Measurements from ENCODE around the gene TAX1BP1. TPM values are rescaled to one million over a fixed set of nuclear protein-coding genes. Genes with fewer than 3 reads are reported as not detected.

TAX1BP1 gene
- polyA plus RNA-seq, 2 donors = 86.8 to 113 TPM

DNA sequence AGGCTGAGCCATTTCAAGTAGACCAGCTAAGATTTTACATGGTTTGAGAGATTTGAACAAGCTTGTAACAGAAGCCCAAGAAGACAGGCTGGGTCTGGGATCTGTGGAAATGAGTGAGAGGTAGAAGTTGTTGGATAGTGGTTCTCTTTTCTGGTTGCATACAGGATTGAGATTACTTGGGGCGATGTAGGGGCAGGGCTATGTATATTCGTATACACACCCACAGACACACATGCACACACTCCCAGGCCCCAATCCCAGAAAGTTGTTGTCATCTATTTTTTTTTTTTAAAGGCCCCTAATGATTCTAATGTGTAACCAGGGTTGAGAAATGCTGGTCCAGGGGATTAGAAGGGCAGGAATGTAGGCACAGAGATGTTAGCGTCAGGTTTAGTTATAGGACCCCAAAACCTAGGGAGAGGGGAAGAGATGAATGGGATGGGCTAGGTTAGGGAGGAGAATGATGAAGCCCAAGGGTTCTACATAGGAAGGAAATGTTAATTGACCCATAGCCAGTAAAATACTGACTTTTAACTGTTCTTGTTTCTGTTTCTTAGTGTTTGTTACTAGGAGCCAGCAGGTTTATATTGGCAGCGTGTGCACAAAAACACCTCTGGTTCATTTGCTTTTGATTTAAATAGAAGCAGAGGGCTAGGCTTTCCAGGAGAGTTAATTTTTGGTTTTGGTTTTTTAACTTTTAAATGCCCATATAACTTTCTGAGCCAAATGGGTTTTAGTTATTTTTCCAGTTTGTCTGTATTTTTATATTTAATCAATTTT is 7.8 kb downstream of the TAX1BP1 start:
- WGBS, 2 donors = 76 to 82% methylated on average over 4 of the region's 4 CpGs
- Histone ChIP-seq H3K9me3 (ENCODE audit: control insufficient read depth in 2 of 2, insufficient read depth in 1 of 2, low read depth in 1 of 2, low read length in 1 of 2) (no peaks in the 10 kb centered on the region), H3K27me3 (ENCODE audit: control insufficient read depth in 1 of 2, insufficient read depth in 2 of 2, low read length in 2 of 2) (no peaks in the 10 kb centered on the region), H3K36me3 (ENCODE audit: control insufficient read depth in 2 of 2, insufficient read depth in 2 of 2, low read length in 1 of 2) (no peaks in the 10 kb centered on the region), H3K27ac (ENCODE audit: low read depth in 2 of 2, low read length in 1 of 2) (no peak overlapping the region), H3K4me3 (ENCODE audit: low read depth in 1 of 2, low read length in 2 of 2) (no peak overlapping the region), H3K4me1 (ENCODE audit: control insufficient read depth in 2 of 2, insufficient read depth in 2 of 2, low read length in 1 of 2) (no peaks in the 10 kb centered on the region)

DNA sequence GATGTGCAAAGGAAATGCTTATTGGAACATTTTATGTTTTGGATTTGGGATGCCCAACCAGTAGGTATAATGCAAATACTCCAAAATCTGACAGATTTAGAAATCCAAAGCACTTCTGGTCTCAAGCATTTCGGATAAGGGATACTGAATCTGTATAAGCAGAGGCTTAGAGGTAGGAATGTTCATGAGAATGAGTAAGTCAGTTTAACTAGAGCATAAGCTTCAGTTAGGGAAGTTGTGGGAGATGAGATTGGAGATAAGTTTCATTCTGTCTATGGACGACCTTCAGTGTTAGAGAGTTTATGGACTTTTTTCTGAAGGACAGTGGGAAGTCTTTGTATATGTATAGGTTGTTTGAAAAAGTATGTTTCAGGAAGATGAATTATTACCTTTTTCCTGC is 10.4 kb downstream of the TAX1BP1 start:
- Histone ChIP-seq H3K27me3 (ENCODE audit: control insufficient read depth in 1 of 2, insufficient read depth in 2 of 2, low read length in 2 of 2) (no peaks in the 10 kb centered on the region), H3K4me1 (ENCODE audit: control insufficient read depth in 2 of 2, insufficient read depth in 2 of 2, low read length in 1 of 2) (no peaks in the 10 kb centered on the region), H3K36me3 (ENCODE audit: control insufficient read depth in 2 of 2, insufficient read depth in 2 of 2, low read length in 1 of 2) (no peaks in the 10 kb centered on the region), H3K9me3 (ENCODE audit: control insufficient read depth in 2 of 2, insufficient read depth in 1 of 2, low read depth in 1 of 2, low read length in 1 of 2) (no peaks in the 10 kb centered on the region), H3K27ac (ENCODE audit: low read depth in 2 of 2, low read length in 1 of 2) (no peak overlapping the region), H3K4me3 (ENCODE audit: low read depth in 1 of 2, low read length in 2 of 2) (no peak overlapping the region)
- WGBS, 2 donors = 88 to 89% methylated on average over 2 of the region's 2 CpGs

DNA sequence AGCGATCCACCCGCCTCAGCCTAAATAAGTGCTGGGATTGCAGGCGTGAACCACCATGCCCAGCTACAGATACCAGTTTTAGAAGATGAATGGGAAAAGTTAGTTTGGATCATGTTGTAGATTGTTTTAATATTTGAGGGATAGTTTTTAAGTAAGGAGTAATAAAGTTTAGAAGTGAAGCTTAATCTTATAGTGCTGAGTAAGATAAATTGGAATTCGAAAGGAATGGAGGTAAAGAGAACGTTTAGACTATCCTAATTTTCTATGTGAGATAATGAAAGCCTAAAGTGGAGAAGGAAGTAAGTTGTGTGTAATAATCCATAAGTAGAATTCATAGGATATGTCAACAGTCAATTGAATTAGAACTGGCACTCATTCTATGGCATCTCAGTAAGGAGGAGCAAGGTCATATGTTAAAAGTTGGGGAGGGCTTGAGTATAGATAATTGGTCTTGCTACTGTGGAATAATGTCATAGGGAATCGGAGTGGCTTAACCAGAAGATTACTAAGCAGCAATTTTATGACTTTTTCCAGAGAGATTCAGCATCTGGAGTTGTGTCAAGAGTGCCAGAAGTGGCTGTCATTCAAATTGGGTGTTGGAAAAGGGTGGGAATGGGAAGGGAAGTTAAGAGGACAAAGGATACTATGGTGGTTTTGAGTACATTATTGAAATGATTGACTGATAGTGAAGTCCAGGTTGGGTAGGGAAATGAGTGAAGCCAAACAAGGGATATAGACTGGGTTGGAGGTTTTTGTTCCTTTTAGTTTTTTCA is 12.1 kb downstream of the TAX1BP1 start:
- Histone ChIP-seq H3K27ac (ENCODE audit: low read depth in 2 of 2, low read length in 1 of 2) (no peak overlapping the region), H3K9me3 (ENCODE audit: control insufficient read depth in 2 of 2, insufficient read depth in 1 of 2, low read depth in 1 of 2, low read length in 1 of 2) (no peaks in the 10 kb centered on the region), H3K4me3 (ENCODE audit: low read depth in 1 of 2, low read length in 2 of 2) (no peak overlapping the region), H3K4me1 (ENCODE audit: control insufficient read depth in 2 of 2, insufficient read depth in 2 of 2, low read length in 1 of 2) (no peaks in the 10 kb centered on the region), H3K27me3 (ENCODE audit: control insufficient read depth in 1 of 2, insufficient read depth in 2 of 2, low read length in 2 of 2) (no peaks in the 10 kb centered on the region), H3K36me3 (ENCODE audit: control insufficient read depth in 2 of 2, insufficient read depth in 2 of 2, low read length in 1 of 2) (no peaks in the 10 kb centered on the region)
- WGBS, 2 donors = 96% methylated on average over 6 of the region's 6 CpGs

DNA sequence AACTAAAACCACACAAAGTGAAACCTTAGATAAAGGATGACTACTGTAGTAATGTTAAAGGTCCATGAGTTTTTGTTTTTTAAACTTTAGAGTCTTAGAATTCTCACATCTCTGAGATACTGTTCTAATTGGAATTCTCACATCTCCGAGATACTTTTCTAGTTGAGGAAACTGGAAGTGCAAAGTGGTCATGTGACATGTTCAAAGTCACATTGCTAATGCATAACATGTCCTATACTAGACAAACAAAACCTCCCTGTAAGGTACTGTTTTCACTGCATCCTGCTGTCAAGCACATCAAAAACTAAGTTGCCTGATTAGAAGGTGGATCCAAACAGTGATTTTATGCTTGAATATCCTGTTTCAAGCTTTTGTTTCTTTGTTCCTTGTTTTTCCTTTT is 13.9 kb downstream of the TAX1BP1 start:
- Histone ChIP-seq H3K27me3 (ENCODE audit: control insufficient read depth in 1 of 2, insufficient read depth in 2 of 2, low read length in 2 of 2) (no peaks in the 10 kb centered on the region), H3K4me3 (ENCODE audit: low read depth in 1 of 2, low read length in 2 of 2) (no peak overlapping the region), H3K27ac (ENCODE audit: low read depth in 2 of 2, low read length in 1 of 2) (no peak overlapping the region), H3K36me3 (ENCODE audit: control insufficient read depth in 2 of 2, insufficient read depth in 2 of 2, low read length in 1 of 2) (no peaks in the 10 kb centered on the region), H3K4me1 (ENCODE audit: control insufficient read depth in 2 of 2, insufficient read depth in 2 of 2, low read length in 1 of 2) (no peaks in the 10 kb centered on the region), H3K9me3 (ENCODE audit: control insufficient read depth in 2 of 2, insufficient read depth in 1 of 2, low read depth in 1 of 2, low read length in 1 of 2) (no peaks in the 10 kb centered on the region)
- WGBS, 2 donors = 78 to 80% methylated on average over 1 of the region's 1 CpG

GRCh38 chr7:27756298-27756697 is 16.3 kb downstream of the TAX1BP1 start:
- Histone ChIP-seq H3K9me3 (ENCODE audit: control insufficient read depth in 2 of 2, insufficient read depth in 1 of 2, low read depth in 1 of 2, low read length in 1 of 2) (no peaks in the 10 kb centered on the region), H3K36me3 (ENCODE audit: control insufficient read depth in 2 of 2, insufficient read depth in 2 of 2, low read length in 1 of 2) (no peaks in the 10 kb centered on the region), H3K4me3 (ENCODE audit: low read depth in 1 of 2, low read length in 2 of 2) (no peak overlapping the region)

DNA sequence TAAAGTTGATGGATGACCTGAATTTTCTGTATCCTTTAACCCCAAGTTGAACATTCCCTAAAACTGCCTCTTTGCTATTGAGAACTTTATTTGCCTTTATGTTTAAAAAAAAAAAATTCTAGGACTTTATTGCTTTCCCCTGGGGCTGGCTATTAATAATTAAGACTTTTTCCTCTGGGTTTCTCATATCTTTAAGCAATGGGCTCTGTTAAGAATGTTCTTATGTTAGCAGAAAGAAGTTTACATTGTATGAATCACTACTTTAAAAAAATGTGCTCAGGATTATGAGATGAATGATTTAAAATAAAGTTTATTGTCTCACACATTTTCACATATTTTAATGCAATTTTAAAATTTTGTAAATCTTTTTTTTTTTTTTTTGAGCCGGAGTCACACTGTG is 19.5 kb downstream of the TAX1BP1 start:
- Histone ChIP-seq H3K4me1 (ENCODE audit: control insufficient read depth in 2 of 2, insufficient read depth in 2 of 2, low read length in 1 of 2) (no peaks in the 10 kb centered on the region), H3K9me3 (ENCODE audit: control insufficient read depth in 2 of 2, insufficient read depth in 1 of 2, low read depth in 1 of 2, low read length in 1 of 2) (no peaks in the 10 kb centered on the region), H3K27me3 (ENCODE audit: control insufficient read depth in 1 of 2, insufficient read depth in 2 of 2, low read length in 2 of 2) (no peaks in the 10 kb centered on the region), H3K27ac (ENCODE audit: low read depth in 2 of 2, low read length in 1 of 2) (no peak overlapping the region), H3K36me3 (ENCODE audit: control insufficient read depth in 2 of 2, insufficient read depth in 2 of 2, low read length in 1 of 2) (no peaks in the 10 kb centered on the region), H3K4me3 (ENCODE audit: low read depth in 1 of 2, low read length in 2 of 2) (no peak overlapping the region)
- 93 to 94% methylated on average over 1 of the region's 1 CpG for WGBS, 2 donors

More at GRCh38 chr7:27756298-27756697, 16.3 kb downstream of the TAX1BP1 start:
- Histone ChIP-seq H3K27me3 (ENCODE audit: control insufficient read depth in 1 of 2, insufficient read depth in 2 of 2, low read length in 2 of 2) (no peaks in the 10 kb centered on the region), H3K4me1 (ENCODE audit: control insufficient read depth in 2 of 2, insufficient read depth in 2 of 2, low read length in 1 of 2) (no peaks in the 10 kb centered on the region), H3K27ac (ENCODE audit: low read depth in 2 of 2, low read length in 1 of 2) (no peak overlapping the region)

DNA sequence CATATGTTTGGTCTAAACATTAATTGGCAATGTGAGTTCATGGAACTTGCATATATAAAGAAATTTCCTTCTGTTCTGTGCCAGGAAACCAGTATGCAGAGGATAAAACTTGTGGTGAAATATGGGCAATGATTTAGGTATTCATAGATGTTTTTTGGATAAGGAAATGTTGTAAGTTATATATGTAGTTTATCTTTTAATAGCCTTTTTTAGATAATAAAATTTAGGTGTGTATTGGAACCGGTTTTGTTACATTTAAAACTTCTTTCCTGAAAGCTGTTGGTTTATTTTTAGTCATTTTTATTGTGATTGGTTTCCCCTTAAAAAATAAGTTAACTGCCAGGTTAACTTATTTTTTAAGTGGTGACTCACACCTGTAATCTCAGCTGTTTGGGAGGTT is 22.1 kb downstream of the TAX1BP1 start:
- H3K27me3 ChIP-seq (ENCODE audit: control insufficient read depth in 1 of 2, insufficient read depth in 2 of 2, low read length in 2 of 2) = no peaks in the 10 kb centered on the region
- H3K9me3 ChIP-seq (ENCODE audit: control insufficient read depth in 2 of 2, insufficient read depth in 1 of 2, low read depth in 1 of 2, low read length in 1 of 2) = no peaks in the 10 kb centered on the region
- 90 to 92% methylated on average over 1 of the region's 1 CpG for WGBS, 2 donors
- no peak overlapping the region for H3K4me3 ChIP-seq (ENCODE audit: low read depth in 1 of 2, low read length in 2 of 2)
- H3K4me1 ChIP-seq (ENCODE audit: control insufficient read depth in 2 of 2, insufficient read depth in 2 of 2, low read length in 1 of 2) = no peaks in the 10 kb centered on the region
- H3K36me3 ChIP-seq (ENCODE audit: control insufficient read depth in 2 of 2, insufficient read depth in 2 of 2, low read length in 1 of 2) = no peaks in the 10 kb centered on the region
- no peak overlapping the region for H3K27ac ChIP-seq (ENCODE audit: low read depth in 2 of 2, low read length in 1 of 2)

DNA sequence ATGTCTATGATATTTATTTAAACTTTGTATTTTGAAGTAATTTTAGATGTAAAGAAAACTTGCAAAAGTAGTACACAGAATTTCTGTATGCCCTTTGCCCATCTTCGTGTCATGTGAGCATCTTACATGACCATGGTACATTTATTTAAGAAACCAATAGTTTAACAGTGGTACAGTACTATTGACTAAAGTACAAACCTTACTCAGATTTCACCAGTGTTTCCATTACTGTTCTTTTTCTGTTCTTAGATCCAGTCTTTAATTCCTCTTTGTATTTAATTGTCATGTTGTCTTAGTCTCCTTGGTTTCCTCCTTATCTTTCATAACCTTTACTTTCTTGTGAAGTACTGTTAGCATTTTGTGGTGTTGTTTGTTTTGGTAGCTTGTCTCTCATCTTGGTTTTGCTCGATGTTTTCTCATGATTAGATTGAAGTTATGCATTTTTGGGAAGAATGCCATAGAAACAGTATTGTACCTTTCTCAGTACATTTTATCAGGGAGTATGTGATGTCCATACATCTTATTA is 24.1 kb downstream of the TAX1BP1 start:
- WGBS, 2 donors = 66 to 68% methylated on average over 2 of the region's 2 CpGs
- Histone ChIP-seq H3K27ac (ENCODE audit: low read depth in 2 of 2, low read length in 1 of 2) (no peak overlapping the region), H3K4me1 (ENCODE audit: control insufficient read depth in 2 of 2, insufficient read depth in 2 of 2, low read length in 1 of 2) (no peaks in the 10 kb centered on the region), H3K9me3 (ENCODE audit: control insufficient read depth in 2 of 2, insufficient read depth in 1 of 2, low read depth in 1 of 2, low read length in 1 of 2) (no peaks in the 10 kb centered on the region), H3K4me3 (ENCODE audit: low read depth in 1 of 2, low read length in 2 of 2) (no peak overlapping the region), H3K36me3 (ENCODE audit: control insufficient read depth in 2 of 2, insufficient read depth in 2 of 2, low read length in 1 of 2) (no peaks in the 10 kb centered on the region), H3K27me3 (ENCODE audit: control insufficient read depth in 1 of 2, insufficient read depth in 2 of 2, low read length in 2 of 2) (no peaks in the 10 kb centered on the region)

- H3K4me1 ChIP-seq (ENCODE audit: control insufficient read depth in 2 of 2, insufficient read depth in 2 of 2, low read length in 1 of 2) = no peaks in the 10 kb centered on the region
- no peak overlapping the region for H3K27ac ChIP-seq (ENCODE audit: low read depth in 2 of 2, low read length in 1 of 2)
- no peaks in the 10 kb centered on the region for H3K9me3 ChIP-seq (ENCODE audit: control insufficient read depth in 2 of 2, insufficient read depth in 1 of 2, low read depth in 1 of 2, low read length in 1 of 2)
- WGBS, 2 donors = 98% methylated on average over 11 of the region's 11 CpGs
- no peaks in the 10 kb centered on the region for H3K27me3 ChIP-seq (ENCODE audit: control insufficient read depth in 1 of 2, insufficient read depth in 2 of 2, low read length in 2 of 2)
- no peaks in the 10 kb centered on the region for H3K36me3 ChIP-seq (ENCODE audit: control insufficient read depth in 2 of 2, insufficient read depth in 2 of 2, low read length in 1 of 2)
- H3K4me3 ChIP-seq (ENCODE audit: low read depth in 1 of 2, low read length in 2 of 2) = no peak overlapping the region
Observed at GRCh38 chr7:27765841-27766240, 25.9 kb downstream of the TAX1BP1 start.
